SJSA1 (cell line): ENCODE results near the gene HOXA10. TPM values are rescaled to one million over a fixed set of nuclear protein-coding genes. Genes with fewer than 3 reads are reported as not detected.

ENCODE experiments used
- DNase-seq, 2 experiments: peaks; one replicate each; pipeline ENCODE4 v3.0.0-alpha.2; 2015 to 2020; ENCODE audit warnings: low spot score in 2 of 2, low read depth in 1 of 2
- H3K27ac ChIP-seq: fragments of 250-450 bp; sonication (Bioruptor Pico); 2 replicates; pipeline ENCODE4 v1.5.1; 2020; ENCODE audit warnings: mild to moderate bottlenecking, moderate library complexity
- H3K27me3 ChIP-seq: fragments of 250-450 bp; sonication (Bioruptor Pico); replicated peaks from 2 replicates; pipeline ENCODE4 v1.5.1; 2020; ENCODE audit warnings: mild to moderate bottlenecking, moderate library complexity
- H3K36me3 ChIP-seq: fragments of 250-450 bp; sonication (Bioruptor Pico); 2 replicates; pipeline ENCODE4 v1.5.1; 2020; ENCODE audit warnings: mild to moderate bottlenecking
- H3K4me1 ChIP-seq: fragments of 250-450 bp; sonication (Bioruptor Pico); replicated peaks from 2 replicates; pipeline ENCODE4 v1.6.1; 2021; ENCODE audit warnings: mild to moderate bottlenecking
- H3K4me3 ChIP-seq: fragments of 250-450 bp; sonication (Bioruptor Pico); 2 replicates; pipeline ENCODE4 v1.5.1; 2020; ENCODE audit warnings: mild to moderate bottlenecking
- H3K9me3 ChIP-seq: fragments of 250-450 bp; sonication (Bioruptor Pico); replicated peaks from 2 replicates; pipeline ENCODE4 v1.5.1; 2020; ENCODE audit warnings: mild to moderate bottlenecking
- total RNA-seq: library from RNA; depleted of rRNA; stranded (reverse); fragments of >200 nt; shearing (Covaris generic); gene quantifications from 2 replicates; pipeline ENCODE4 v1.2.3, GENCODE V29; 2014

The HOXA10 gene
- total RNA-seq, 1 experiment from 2014 or later = 15.5 TPM

DNA sequence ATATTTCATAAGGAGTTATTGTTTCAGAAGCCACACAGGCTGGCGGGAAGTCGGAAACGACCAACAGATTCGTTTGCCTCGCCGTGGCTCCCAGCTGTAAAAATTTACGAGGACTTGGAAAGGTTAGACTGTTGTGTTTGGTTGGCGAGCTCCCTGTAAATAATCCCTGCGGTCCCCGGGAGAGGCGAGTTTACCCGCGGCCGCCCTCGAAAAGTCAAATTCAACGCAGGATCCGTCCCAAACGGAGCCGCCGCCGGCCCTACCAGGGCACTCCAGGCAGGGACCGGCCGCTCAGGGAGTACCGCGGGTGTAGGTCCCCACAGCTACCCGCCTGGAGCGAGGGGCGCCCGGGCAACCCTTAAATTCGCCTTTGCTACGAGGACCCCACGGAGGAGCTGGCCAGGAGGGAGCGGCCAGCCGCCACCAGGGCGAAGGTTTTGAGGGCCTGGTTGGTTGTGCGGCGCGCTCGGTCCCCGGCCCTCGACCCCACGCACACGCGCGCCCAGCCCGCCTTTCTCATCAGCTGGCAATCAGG is 8.1 kb downstream of the HOXA10 start:
- Histone ChIP-seq H3K27ac (peak overlapping the region; percentile 93), H3K4me3 (peak overlapping the region; percentile 57), H3K9me3 (no peaks in the 10 kb centered on the region), H3K36me3 (peaks cover 41% of the 10 kb centered on the region), H3K27me3 (no peaks in the 10 kb centered on the region), H3K4me1 (peaks cover 59% of the 10 kb centered on the region)
- DNase-seq = no peak

DNA sequence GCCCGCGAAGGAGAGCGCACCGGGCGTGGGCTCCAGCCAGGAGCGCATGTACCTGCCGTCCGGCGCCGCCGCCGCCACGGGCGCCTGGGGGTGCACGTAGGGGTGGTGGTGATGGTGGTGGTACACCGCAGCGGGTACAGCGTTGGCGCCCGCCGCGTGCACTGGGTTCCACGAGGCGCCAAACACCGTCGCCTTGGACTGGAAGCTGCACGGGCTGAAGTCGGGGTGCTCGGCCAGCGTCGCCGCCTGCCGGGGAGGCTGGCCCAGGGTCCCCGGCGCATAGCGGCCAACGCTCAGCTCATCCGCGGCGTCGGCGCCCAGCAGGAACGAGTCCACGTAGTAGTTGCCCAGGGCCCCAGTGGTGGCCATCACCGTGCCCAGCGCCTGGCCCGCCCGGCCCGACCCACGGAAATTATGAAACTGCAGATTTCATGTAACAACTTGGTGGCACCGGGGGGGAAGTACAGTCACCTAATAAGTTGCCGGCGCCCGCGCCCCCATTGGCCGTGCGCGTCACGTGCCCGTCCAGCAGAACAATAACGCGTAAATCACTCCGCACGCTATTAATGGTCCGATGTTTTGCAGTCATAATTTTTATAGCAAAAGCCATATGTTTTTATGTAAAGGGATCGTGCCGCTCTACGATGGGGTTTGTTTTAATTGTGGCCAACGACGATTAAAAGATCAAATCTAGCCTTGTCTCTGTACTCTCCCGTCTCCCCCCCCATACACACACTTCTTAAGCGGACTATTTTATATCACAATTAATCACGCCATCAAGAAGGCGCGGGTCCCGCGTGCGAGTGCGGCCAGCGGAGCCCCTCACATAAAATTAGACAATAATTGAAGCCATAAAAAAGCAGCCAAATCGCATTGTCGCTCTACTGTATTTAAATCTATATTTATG is 8.8 kb downstream of the HOXA10 start, which contains the start of gene HOXA9:
TSS of gene HOXA9 (minus strand) at position 449 of the 907 bp plus-strand sequence. CDS start at position 369, 80 bp downstream.
- no peaks in the 10 kb centered on the region for H3K27me3 ChIP-seq
- peaks cover 41% of the 10 kb centered on the region for H3K36me3 ChIP-seq
- peak within 1 kb of the TSS; percentile 93 for H3K27ac ChIP-seq

DNA sequence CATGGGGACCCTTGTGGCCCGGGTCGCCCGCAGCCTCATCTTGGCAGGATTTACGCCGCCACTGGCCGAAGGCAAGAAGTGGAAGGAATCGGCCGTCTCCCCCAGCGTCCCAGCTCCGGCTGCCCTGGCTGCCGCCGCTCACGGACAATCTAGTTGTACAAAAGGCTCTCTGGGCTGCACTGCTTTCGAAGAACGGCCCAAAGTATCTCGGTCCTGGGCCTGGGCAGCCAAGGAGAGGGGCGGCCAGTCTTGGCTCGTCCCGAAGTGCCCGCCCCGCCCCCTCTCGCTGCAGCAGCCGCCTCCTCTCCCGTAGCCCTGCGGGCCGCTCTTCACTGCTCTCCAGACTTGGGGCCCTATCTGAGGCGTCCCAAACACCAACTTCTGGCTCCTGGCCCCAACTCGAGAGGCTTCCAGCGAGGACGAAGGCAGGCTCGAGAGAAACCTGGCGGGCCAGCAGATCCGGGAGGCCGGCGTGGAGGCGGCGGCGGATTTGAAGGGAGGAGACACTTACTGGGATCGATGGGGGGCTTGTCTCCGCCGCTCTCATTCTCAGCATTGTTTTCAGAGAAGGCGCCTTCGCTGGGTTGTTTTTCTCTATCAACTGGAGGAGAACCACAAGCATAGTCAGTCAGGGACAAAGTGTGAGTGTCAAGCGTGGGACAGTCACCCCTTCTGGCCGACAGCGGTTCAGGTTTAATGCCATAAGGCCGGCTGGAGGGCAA is 9.6 kb downstream of the HOXA10 start:
- Histone ChIP-seq H3K36me3 (peaks cover 40% of the 10 kb centered on the region), H3K27me3 (no peaks in the 10 kb centered on the region), H3K4me3 (peak overlapping the region; percentile 57), H3K27ac (peak overlapping the region; percentile 93), H3K9me3 (no peaks in the 10 kb centered on the region), H3K4me1 (peaks cover 65% of the 10 kb centered on the region)
- DNase-seq = peak in 1 of 2 experiments; percentile 71

More for the DNA sequence above, 8.8 kb downstream of the HOXA10 start, which contains the start of gene HOXA9:
- Histone ChIP-seq H3K9me3 (no peaks in the 10 kb centered on the region), H3K4me3 (peak within 1 kb of the TSS; percentile 57), H3K4me1 (peaks cover 64% of the 10 kb centered on the region)
- DNase-seq = peak; percentile 88 to 95

DNA sequence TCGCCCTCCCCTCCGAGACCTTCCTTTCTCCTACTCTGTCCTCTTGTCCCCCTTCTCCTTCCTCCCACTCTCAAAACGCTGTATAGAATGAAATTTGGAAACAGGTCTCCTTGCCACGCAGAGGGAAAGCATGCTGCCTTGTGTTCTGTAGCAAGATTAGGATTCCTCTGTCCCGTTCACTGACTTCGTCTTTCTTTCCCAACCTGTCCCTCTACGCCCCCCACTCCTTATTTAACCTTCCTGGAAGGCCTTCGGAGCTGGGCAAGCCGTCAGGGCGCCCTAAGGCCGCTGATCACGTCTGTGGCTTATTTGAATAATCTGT is 10.1 kb downstream of the HOXA10 start:
- peak overlapping the region; percentile 57 for H3K4me3 ChIP-seq
- no peaks in the 10 kb centered on the region for H3K27me3 ChIP-seq
- no peak overlapping the region for H3K27ac ChIP-seq
- H3K4me1 ChIP-seq = peaks cover 61% of the 10 kb centered on the region
- DNase-seq = no peak
- peaks cover 35% of the 10 kb centered on the region for H3K36me3 ChIP-seq
- H3K9me3 ChIP-seq = no peaks in the 10 kb centered on the region

DNA sequence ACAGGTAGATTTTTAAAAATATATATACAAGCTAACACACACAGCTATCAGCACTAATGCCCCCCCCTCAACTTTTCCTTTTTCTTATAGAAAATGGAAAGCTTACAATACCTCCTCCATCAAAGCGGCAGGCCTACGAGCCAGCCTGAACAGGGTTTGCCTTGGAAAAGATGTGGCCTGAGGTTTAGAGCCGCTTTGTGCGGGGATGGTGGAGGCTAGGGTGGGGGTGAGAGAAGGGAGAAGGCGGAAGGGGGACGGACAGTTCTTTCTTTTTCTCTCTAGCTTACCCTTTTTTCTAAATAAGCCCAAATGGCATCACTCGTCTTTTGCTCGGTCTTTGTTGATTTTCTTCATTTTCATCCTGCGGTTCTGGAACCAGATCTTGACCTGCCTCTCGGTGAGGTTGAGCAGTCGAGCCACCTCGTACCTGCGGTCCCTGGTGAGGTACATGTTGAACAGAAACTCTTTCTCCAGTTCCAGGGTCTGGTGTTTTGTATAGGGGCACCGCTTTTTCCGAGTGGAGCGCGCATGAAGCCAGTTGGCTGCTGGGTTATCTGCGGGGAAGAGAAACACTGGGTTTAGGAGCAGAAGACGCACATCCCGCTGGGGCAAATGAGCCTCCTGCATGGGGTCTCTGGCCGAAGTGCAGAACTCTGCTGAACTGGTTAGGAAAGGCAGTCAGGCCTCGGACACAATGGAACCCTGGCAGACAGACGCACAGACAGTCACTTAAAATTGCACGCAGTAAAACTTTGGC is 10.7 kb downstream of the HOXA10 start:
- Histone ChIP-seq H3K4me1 (peaks cover 57% of the 10 kb centered on the region), H3K27ac (no peak overlapping the region), H3K9me3 (no peaks in the 10 kb centered on the region), H3K4me3 (peak overlapping the region; percentile 57), H3K36me3 (peaks cover 31% of the 10 kb centered on the region), H3K27me3 (no peaks in the 10 kb centered on the region)
- DNase-seq = peak in 1 of 2 experiments; percentile 11

DNA sequence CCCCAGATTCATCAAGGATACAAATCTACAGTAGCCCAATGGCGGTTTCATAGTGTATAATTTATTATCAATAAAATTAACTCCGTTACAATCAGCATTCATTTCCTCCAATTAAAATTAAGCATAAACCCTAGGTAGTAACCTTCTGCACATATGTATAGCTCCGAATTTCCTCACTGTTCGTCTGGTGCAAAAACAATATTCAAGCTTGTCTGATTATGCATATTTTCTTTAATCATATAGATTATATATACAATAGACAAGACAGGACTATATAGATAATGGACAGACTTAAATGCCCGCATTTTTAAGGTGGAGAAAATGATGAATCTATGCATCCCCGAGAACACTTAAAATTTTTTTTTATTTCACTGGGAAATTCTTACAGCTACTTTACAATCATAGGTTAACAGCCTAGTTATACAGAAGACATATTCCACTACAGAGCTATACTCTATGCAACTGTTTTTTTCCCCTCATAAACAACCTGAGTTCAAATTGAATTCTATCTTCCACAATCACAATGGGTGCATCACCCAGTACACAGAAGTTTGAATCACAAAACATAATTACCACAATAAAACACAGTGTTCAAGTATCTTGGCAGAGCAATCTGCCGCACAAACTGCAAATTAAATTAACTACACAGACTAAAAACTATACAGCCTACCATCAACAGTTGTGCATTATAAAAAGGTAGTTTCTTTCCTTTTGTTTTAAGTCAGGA is 11.4 kb downstream of the HOXA10 start:
- H3K27me3 ChIP-seq = no peaks in the 10 kb centered on the region
- no peak for DNase-seq
- H3K36me3 ChIP-seq = peaks cover 28% of the 10 kb centered on the region
- H3K4me3 ChIP-seq = no peak overlapping the region; the same call in 1 of the 2 replicates
- no peak overlapping the region for H3K27ac ChIP-seq
- H3K4me1 ChIP-seq = peaks cover 50% of the 10 kb centered on the region
- no peaks in the 10 kb centered on the region for H3K9me3 ChIP-seq

DNA sequence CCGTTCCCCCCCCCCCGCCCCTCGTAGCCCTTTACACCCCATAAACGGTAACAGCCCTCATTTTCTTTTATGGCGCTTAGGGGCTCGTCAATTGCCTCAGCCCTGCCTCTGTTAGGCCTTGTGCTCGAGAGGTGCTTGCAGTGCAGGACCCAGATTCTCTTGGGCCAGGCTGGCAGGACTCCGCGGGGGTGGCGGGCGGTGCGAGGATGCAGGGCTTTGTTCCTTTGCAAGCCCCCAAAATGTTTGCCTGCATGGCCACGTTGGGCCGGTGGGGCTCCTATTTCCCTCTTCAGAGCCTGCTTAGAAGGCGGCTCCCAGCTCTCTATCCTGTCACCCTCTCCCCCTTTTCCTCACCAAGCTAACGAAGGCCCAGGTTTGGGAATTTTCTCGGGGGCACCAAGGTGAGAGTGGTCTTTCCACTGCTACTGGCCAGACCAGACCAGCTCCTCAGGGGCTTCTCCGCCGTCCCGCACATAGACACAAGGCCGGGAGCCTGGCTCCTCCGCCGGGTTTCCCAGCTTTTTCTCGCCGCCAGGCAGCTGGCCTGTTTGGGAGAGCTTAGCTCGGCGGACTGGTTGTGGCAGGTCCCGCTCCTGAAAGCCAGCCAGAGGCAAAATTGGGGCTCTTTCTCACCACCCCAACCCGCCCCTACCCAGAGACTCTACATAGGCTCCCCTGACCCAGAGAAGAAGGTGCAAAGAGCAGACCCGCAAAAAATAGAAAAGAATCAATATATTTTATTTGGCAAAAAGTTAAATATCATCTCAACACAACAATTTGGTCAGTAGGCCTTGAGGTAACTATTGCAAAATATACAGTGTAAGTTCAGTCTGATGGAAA is 12.2 kb downstream of the HOXA10 start:
- peaks cover 45% of the 10 kb centered on the region for H3K4me1 ChIP-seq
- no peaks in the 10 kb centered on the region for H3K9me3 ChIP-seq
- peaks cover 28% of the 10 kb centered on the region for H3K36me3 ChIP-seq
- DNase-seq = no peak
- no peak overlapping the region for H3K4me3 ChIP-seq
- no peaks in the 10 kb centered on the region for H3K27me3 ChIP-seq
- H3K27ac ChIP-seq = no peak overlapping the region

DNA sequence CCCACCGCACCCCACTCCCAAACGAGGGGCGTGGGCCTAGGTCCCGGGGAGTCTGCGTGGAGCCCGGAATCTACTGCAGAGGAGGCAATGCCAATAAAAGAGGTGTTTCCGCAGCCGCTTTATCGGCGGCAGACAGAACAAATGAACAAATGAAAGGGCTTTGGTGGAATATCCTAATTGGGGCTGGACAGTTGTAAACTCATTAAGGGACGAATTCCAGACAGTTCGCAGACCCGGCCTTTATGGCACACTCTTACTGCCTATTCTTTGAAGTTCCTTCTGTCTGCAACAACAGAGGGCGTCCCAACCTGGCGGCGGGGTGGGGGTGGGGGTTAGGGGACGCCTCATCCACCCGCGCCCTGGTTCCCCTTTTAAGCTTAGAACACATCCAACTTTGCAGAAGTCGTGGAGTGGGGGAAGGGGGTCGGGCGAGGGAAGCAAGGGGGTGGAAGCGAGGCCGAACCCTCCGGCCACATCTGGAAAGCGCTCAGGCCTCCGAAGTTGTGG is 12.9 kb downstream of the HOXA10 start:
- H3K4me1 ChIP-seq = peaks cover 38% of the 10 kb centered on the region
- no peak for DNase-seq
- H3K27ac ChIP-seq = no peak overlapping the region
- H3K27me3 ChIP-seq = no peaks in the 10 kb centered on the region
- H3K36me3 ChIP-seq = peaks cover 28% of the 10 kb centered on the region
- H3K4me3 ChIP-seq = peak overlapping the region; percentile 38
- H3K9me3 ChIP-seq = no peaks in the 10 kb centered on the region

DNA sequence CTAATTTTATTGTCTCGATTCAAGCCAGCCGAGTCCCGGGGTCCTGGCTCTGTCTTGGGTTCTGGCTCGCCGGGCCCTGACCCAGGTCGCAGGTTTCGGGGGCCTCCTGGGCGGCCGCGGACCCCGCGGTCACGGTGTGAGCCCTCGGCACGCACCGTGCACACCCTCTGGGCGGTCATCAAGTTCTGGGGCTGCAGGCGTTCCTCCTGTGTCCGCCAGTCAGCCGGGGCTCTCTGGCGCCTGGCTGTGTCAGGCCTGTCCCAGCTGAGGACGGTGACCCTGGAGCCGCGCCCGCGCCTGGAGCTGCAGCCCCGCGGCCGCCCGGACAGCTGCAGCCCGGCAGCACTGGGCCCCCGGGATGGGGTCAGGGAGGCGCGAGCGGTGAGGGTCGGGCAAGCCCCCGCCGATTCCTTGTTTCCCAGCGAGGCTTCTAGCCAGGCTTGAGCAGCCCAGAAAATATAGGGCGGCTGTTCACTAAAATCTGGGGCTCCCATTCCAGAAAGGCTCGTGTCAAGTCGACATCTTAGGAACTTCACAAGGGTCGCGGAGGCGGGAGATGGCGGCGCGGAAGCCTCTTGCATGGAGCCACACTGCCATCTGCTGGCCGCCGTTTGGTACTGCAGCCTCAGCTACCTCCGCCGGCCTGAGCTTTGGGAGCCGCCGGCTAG is 13.4 kb downstream of the HOXA10 start:
- peaks cover 33% of the 10 kb centered on the region for H3K4me1 ChIP-seq
- no peak overlapping the region for H3K27ac ChIP-seq
- H3K9me3 ChIP-seq = no peaks in the 10 kb centered on the region
- DNase-seq = peak; percentile 78 to 87
- peak overlapping the region; percentile 38 for H3K4me3 ChIP-seq
- H3K36me3 ChIP-seq = peaks cover 28% of the 10 kb centered on the region
- no peaks in the 10 kb centered on the region for H3K27me3 ChIP-seq

DNA sequence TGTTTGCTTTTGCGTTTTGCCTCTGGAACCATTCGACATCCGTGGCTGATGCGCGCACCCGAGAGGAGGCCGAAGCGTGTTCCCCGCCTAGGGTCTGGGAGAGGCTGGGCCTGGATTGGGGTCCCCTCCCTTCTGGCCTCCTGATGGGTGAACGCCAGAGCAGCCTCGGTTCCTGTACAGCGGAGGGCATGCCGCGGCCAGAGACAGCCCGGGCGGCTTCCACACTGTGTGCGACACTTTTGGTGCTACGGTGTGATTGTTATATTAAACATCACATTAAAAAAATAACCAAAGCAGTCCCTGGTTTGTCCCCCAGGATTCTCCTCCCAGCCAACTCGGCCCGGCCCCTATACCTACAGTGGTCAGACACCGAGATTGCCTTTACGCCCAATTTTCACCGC is 14.0 kb downstream of the HOXA10 start:
- no peak for DNase-seq
- Histone ChIP-seq H3K27me3 (no peaks in the 10 kb centered on the region), H3K27ac (no peak overlapping the region), H3K9me3 (no peaks in the 10 kb centered on the region), H3K4me1 (peaks cover 36% of the 10 kb centered on the region), H3K36me3 (peaks cover 28% of the 10 kb centered on the region), H3K4me3 (no peak overlapping the region)

DNA sequence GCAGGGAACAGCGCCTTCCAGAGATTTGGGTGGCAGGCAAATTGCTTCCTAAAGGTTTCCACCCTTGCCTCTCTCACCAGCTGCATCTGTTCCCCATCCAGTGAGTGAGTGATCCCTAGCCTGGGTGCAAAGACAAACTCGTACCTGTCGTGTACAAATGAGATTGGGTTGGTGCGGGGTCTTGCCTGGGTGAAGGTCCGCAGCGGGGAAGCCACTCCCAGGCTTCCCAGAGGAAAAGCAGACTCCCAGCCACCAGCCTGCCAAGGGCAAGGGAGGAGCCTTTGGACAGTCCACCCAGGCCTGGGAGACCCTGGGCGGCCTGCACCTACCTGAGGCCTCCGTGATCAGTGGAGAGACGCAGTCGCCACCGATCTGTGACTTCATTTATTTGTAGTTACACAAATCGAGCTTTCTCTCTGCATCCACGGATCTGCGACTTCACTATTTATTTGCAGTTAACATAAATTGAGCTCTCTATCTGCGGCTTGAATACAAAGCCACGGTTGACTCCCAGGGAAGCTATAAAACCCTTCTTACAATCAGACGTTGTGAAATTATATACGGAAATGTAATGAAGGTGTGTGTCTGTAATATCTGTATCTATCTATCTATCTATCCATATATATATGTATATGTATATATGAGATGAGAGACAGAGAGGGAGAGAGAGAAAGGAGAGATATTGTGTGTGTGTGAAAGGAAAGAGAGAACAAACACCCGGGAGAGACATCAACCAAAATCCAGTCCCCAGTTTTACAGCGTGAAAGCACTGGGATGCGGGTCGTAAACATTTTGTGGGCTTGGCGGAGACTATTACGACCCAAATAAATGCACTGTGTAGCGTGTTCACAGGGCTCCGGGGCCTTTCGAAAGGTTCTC is 14.6 kb downstream of the HOXA10 start:
- peaks cover 24% of the 10 kb centered on the region for H3K36me3 ChIP-seq
- no peaks in the 10 kb centered on the region for H3K9me3 ChIP-seq
- DNase-seq = no peak
- no peaks in the 10 kb centered on the region for H3K27me3 ChIP-seq
- H3K27ac ChIP-seq = no peak overlapping the region
- H3K4me3 ChIP-seq = no peak overlapping the region
- peaks cover 30% of the 10 kb centered on the region for H3K4me1 ChIP-seq
